Skin epidermis (tissue), 12 donors: ENCODE results near the gene DAGLA.
A peak's percentile ranks its signal among the peaks of the same experiment; 100 is the strongest.
"Not testable (repeated sequence)": the region's sequence is repeated elsewhere in the genome, so short reads cannot be mapped to it uniquely, and the experiment has no call there.

ENCODE experiments used
- H3K27ac ChIP-seq, 21 experiments: fragments of 200-600 bp; sonication (generic) in 11 of 21; one replicate each; pipeline ENCODE4 v1.5.0; 2020; ENCODE audit warnings: mild to moderate bottlenecking in 3 of 21, inconsistent platforms in 2 of 21, moderate library complexity in 2 of 21
- H3K4me3 ChIP-seq, 7 experiments: fragments of 200-600 bp; sonication (generic) in 2 of 7; one replicate each; pipeline ENCODE4 v1.5.0; 2020; ENCODE audit warnings: inconsistent platforms in 2 of 7, mild to moderate bottlenecking in 2 of 7, moderate library complexity in 1 of 7

DAGLA gene

DNA sequence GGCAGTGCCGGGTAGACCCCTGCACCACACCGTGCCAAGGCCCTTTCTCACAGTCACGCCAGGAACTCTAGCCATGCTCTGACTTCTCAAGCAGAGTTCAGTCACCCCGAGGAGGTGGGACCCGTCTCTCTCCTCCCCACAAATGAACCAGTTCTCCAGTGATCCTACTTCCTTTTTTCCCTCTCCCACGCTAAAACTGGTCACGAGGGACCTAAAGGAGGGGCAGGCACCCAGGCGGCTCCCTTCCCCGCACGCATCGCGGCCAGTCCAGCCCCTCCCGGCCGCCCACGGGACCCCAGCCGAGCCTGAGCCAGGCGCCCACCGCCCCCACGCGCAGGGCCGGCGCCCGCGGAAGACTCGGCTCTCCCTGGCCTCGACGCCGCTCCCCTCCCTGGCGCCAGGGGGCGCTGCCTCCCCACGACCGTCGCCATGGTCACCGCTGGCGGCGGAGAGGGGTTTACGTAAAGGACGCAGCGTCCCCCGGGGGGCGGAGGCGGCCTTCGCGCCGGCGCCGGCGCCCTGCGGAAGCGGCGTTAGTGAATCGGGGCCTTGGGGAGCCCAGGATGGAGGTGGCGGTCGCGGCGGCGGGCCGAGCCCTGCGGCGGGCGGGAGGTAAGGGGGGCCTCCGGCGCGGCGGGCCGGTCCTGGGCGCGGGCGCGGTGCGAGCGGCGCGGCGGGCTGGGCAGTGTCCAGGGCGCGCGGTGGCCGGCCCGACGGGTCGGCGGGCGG lies at the start of gene DAGLA:
Gene DAGLA (plus strand): TSS at position 499 of the 729 bp plus-strand sequence. CDS start 39,765 bp downstream, outside the sequence.
- H3K27ac ChIP-seq: peak within 1 kb of the TSS in 13 of 21 experiments; percentile 6 to 71 (median 40)

DNA sequence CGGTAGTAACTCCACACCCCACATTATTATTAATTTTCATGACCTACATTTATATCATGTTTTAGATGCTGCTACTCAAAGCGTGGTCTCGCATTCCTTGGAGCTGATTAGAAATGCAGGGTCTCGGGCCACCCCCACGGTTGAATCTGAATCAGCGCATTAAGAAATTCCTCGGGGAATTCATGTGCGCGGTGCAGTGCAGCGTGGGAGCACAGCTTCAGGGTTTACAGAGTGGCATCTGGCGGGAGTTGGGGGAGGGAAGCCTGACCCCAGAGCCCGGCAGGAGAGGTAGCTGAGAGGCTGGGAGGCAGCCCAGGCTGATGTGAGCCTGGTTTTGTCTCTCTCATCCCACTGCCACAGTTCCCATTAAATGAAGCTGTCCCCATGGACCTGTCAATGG lies 48.1 kb upstream of the DAGLA start:
- Histone ChIP-seq H3K27ac (no peak overlapping the region), H3K4me3 (no peak overlapping the region)

More for the DNA sequence above, at the start of gene DAGLA:
- H3K4me3 ChIP-seq: peak within 1 kb of the TSS; percentile 20 to 47 (median 34)

DNA sequence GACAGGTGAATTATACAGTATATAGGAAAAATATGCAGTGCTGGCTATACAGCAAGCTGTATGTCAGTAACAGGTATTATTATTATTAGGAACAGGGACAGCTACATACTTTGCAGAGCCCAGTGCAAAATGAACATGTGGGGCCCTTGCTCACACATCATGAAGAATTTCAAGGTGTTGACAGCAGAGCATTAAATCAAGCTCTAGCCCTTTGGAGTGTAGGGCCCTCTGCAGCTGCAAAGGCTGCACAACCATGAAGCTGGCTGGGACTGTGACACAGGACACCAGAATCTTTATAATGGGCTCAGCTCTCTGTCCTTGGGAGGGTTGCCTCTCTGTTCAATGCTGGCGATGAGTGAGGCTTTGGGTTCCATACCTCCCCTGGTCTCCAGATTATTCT lies 44.9 kb upstream of the DAGLA start:
- H3K27ac ChIP-seq: no peak overlapping the region
- no peak overlapping the region for H3K4me3 ChIP-seq

DNA sequence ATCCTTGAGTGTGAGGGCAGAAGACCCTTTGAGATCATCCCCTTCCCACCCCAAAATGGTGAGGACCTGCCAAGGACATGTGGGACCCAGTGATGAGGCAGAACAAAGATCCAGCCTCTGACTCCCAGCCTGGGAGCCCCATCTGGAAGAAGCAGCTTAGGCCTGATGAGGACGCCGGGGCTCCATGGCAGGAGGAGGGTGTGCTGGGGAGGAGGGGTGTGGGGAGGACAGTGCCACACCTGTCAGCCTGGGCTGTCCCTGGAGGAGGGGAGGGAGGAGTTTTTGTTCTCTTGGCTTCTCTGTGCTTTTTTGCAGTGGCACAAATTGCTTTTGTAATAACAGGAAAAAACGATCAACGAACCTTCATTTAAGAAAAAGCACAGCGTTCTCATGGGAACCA lies 44.4 kb upstream of the DAGLA start:
- no peak overlapping the region for H3K4me3 ChIP-seq
- H3K27ac ChIP-seq: no peak overlapping the region

DNA sequence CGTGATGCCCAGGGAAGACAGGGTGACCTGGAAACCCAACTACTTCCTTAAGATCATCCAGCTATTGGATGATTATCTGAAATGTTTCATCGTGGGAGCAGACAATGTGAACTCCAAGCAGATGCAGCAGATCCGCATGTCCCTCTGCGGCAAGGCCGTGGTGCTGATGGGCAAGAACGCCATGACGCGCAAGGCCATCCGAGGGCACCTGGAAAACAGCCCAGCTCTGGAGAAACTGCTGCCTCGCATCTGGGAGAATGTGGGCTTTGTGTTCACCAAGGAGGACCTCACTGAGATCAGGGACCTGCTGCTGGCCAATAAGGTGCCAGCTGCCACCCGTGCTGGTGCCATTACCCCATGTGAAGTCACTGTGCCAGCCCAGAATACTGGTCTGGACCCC lies 43.5 kb upstream of the DAGLA start:
- Histone ChIP-seq H3K27ac (no peak overlapping the region), H3K4me3 (no peak overlapping the region)

- Histone ChIP-seq H3K27ac (no peak overlapping the region), H3K4me3 (no peak overlapping the region)
Measured at GRCh38 chr11:61637277-61637676, 42.9 kb upstream of the DAGLA start.

DNA sequence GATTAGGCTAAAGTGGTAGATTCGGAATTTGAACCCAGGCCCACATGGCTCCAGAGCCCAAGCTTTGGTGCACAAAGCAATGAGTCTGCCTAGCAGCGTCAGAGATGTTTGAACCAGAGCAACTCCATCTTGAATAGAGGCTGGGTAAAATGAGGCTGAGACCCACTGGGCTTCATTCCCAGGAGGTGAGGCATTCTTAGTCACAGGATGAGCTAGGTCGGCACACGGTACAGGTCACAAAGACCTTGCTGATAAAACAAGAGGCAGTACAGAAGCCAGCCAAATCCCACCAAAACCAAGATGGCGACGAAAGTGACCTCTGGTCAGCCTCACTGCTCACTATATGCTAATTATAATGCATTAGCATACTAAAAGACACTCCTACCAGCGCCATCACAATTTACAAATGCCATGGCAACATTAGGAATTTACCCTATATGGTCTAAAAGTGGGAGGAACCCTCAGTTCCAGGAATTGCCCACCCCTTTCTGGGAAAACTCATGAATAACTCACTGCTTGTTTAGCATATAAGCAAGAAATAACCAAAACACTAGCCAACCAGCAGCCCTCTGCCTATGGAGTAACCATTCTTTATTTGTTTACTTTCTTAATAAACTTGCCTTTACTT lies 40.3 kb upstream of the DAGLA start:
- Histone ChIP-seq H3K4me3 (no peak overlapping the region), H3K27ac (no peak overlapping the region)

DNA sequence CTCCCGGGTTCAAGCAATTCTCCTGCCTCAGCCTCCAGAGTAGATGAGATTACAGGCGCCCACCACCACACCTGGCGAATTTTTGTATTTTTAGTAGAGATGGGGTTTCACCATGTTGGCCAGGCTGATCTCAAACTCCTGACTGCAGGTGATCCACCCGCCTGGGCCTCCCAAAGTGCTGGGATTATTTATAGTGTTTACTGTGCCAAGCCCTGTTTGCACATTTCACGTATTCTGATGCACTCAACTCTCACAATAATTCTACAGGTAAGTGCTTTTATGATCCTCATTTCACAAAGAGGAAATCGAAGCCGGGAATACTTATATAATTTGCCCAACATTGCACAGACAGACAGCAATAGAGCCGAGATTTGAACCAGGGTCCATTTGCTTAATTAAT lies 38.0 kb upstream of the DAGLA start:
- Histone ChIP-seq H3K4me3 (no peak overlapping the region), H3K27ac (no peak overlapping the region)

DNA sequence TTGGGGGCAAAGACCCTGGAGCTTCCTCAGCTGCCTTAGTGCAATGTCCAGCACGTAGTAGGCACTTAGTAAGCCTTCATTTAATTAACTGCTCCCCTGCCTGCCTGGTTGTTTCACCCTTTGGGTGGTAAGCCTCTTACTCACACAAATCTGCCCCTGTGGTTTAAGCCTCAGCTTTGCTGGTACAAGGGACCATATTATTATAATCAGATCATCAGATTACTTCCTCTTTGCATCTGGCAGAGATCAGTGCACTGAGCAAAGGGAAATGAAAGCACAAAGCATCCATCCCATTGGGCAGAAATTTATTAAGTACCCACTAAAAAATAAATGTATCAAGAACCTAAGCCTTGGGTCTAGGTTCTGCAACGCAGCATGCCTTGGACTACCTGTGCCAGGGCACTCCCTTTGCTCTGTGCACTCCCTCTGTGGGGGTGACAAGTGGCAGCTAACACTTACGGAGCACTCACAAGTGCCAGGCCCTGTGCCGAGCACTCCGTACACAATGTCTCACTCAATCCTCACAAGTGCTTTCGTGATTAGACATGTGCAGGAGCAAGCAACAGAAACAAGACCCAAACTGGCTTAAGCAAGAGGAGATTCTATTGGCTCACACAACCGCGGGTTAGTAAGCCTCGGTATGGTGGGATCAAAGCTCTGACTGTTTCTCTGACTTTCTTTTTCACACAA lies 34.9 kb upstream of the DAGLA start:
- Histone ChIP-seq H3K4me3 (no peak overlapping the region), H3K27ac (no peak overlapping the region)

DNA sequence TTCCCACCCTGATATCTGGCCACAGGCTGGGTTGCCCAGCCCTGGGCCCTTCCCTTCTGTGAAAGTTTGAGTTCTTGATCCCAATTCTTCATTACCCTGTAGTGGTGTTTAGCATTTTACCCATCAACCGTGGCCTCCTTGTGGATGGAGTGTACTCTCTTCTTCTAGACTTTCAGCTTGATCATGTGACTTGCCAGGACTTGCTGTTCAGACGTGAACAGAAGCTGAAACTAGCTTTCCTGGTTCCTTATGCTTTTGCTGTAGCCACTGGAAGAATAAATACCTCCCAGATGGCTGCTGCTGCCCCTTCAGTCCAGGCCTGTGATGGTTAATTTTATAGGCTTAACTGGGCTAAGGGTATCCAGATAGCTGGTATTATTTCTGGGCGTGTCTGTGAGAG lies 32.7 kb upstream of the DAGLA start:
- H3K27ac ChIP-seq: no peak overlapping the region

GRCh38 chr11:61650781-61651571 lies 29.2 kb upstream of the DAGLA start:
- Histone ChIP-seq H3K4me3 (no peak overlapping the region), H3K27ac (no peak overlapping the region)

More for the DNA sequence above, 32.7 kb upstream of the DAGLA start:
- no peak overlapping the region for H3K4me3 ChIP-seq

DNA sequence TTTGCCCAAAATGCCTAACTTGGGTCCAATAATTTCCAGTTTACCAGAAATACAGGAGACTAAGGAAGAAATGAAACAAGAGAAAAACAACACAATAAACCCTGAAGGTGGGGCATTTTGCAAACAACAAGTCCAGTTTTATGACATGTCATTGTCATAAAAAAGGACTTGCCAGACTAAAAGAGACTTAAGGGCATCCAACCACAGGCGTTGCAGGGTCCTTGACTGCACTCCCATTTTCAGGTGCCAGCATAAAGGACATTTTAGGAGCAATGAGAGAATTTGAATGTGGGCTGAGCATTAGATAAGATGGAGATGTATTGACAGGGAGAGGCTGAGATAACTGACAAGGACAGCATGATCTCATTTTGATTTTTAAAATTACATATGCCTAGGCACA lies 28.1 kb upstream of the DAGLA start:
- no peak overlapping the region for H3K27ac ChIP-seq

DNA sequence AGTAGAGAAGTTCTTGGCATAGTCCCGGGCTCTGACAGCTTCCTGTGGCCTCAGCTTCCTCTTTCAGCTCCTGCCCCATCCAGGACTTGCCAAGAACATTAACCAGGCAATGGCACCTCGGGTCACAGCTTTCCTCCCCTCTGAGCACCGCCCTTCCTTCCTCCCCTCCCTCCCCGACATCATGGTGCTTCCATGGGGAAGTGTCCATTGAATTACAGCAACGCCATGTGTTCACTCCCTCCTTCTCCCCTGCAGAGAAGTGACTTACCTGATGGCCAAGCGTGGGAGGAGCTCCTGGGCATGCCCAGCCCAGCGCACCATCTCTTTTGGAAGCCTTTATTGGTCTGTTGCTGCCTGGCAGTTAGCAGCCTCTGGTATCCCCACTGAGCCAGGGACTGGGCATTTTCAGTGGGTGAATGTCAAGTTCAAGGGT lies 25.8 kb upstream of the DAGLA start:
- H3K4me3 ChIP-seq: no peak overlapping the region
- H3K27ac ChIP-seq: no peak overlapping the region

More for the DNA sequence above, 28.1 kb upstream of the DAGLA start:
- no peak overlapping the region for H3K4me3 ChIP-seq

DNA sequence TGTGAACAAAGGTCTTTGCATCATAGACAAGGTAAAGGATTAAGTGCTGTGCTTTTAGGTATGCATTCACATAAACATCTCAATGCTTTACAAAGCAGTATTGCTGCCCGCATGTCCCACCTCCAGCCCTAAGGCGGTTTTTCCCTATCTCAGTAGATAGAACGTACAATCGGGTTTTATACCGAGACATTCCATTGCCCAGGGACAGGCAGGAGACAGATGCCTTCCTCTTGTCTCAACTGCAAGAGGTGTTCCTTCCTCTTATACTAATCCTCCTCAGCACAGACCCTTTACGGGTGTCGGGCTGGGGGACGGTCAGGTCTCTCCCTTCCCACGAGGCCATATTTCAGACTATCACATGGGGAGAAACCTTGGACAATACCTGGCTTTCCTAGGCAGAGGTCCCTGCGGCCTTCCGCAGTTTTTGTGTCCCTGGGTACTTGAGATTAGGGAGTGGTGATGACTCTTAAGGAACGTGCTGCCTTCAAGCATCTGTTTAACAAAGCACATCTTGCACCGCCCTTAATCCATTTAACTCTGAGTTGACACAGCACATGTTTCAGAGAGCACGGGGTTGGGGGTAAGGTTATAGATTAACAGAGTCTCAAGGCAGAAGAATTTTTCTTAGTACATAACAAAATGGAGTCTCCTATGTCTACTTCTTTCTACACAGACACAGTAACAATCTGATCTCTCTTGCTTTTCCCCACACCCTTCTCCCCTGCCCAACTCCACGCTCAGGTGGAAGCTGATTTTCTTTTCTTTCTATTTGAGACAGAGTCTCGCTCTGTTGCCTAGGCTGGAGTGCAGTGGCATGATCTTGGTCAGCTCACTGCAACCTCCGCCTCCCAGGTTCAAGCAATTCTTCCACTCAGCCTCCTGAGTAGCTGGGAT lies 24.7 kb upstream of the DAGLA start:
- H3K4me3 ChIP-seq, H3K27ac ChIP-seq: not testable (repeated sequence)

DNA sequence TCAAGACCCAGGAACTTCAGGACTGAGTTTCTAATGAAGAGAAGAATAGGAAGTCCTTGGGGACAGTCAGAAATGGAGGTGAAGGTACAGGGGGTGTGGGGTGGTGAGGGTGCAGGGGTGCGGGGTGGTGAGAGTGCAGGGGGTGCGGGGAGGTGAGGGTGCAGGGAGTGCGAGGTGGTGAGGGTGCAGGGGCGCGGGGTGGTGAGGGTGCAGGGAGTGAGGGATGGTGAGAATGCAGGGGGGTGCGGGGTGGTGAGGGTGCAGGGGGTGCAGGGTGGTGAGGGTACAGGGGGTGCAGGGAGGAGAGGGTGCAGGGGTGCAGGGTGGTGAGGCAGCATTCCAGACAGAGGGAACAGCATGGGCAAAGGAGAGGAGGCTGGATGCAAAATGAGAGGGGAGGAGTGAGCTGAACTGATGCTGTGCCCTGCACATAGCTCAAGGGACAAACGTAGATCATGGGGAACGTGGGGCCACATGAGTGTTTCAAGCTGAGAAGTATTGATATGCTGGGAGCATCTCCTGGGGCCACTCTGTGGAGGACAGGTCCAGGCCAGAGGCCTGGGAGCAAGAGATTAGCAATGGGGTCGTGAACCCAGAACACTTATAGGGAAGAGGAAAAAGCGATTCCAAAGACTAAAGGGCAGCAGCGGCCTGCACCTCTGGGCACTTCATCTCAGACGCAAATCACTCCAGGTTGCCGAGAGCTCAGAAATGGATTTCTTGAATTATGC lies 23.7 kb upstream of the DAGLA start:
- Histone ChIP-seq H3K4me3 (no peak overlapping the region), H3K27ac (no peak overlapping the region)

- Histone ChIP-seq H3K27ac (no peak overlapping the region), H3K4me3 (no peak overlapping the region)
Measured at GRCh38 chr11:61657566-61658290, 22.5 kb upstream of the DAGLA start.

DNA sequence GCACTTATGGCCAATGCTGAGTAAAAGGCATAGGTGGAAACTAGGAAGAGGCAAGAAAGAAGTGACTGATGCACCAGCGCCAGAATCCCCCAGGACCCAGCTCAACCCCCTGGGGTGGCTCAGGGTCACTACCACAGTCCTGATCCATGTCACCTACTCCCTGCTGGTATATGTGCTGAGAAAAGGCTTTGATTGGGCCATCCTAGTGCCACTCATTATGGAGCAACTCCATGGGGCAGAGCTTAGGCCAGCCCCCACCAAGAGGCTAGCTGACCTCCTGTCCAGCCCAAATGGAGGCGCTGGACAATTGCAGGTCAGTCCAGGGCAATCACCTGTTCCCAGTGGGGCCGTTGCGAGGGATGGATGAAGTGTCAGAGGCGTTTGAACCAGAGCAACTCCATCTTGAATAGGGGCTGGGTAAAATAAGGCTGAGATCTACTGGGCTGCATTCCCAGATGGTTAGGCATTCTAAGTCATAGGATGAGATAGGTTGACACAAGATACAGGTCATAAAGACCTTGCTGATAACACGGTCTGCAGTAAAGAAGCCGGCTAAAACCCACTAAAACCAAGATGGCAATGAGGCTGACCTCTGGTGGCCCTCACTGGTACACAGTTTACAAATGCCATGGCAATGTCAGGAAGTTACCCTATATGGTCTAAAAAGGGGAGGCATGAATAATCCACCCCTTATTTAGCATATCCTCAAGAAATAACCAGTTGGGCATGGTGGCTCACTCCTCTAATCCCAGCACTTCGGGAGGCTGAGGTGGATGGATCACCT lies 20.6 kb upstream of the DAGLA start:
- H3K27ac ChIP-seq: no peak overlapping the region
- H3K4me3 ChIP-seq: no peak overlapping the region
